Stimulated activated CD4-positive, alpha-beta T cell treated with anti-CD3 and anti-CD28 coated beads, Interleukin-12 subunit alpha, Interleukin-12 subunit beta, amount 100 ng/mL, for 24 hours (primary cell): ENCODE results near the gene RNF157.
"Not testable (repeated sequence)": the region's sequence is repeated elsewhere in the genome, so short reads cannot be mapped to it uniquely, and the experiment has no call there.

Experiments used
- DNase-seq, 2 experiments: peaks; one replicate each; pipeline ENCODE4 v3.0.0-alpha.2; 2020; ENCODE audit warnings: low read depth in 2 of 2

The RNF157 gene

GRCh38 chr17:76189741-76190140, 50.6 kb downstream of the RNF157 start:
- DNase-seq = no peak

- DNase-seq = no peak
These were observed 51.0 kb downstream of the RNF157 start for GRCh38 chr17:76189247-76189646.

GRCh38 chr17:76188213-76189016, 51.9 kb downstream of the RNF157 start:
- DNase-seq = no peak

- DNase-seq = not testable (repeated sequence)
These were observed 53.5 kb downstream of the RNF157 start for GRCh38 chr17:76186774-76187173.

- DNase-seq = no peak
These were observed 56.0 kb downstream of the RNF157 start for GRCh38 chr17:76184290-76184689.

- DNase-seq = peak; percentile 90 to 97
These were observed 58.1 kb downstream of the RNF157 start for GRCh38 chr17:76182016-76182764.

GRCh38 chr17:76179496-76180467, 60.5 kb downstream of the RNF157 start:
- DNase-seq = no peak

GRCh38 chr17:76178124-76178523, 62.2 kb downstream of the RNF157 start:
- no peak for DNase-seq

- no peak for DNase-seq
These were observed 63.4 kb downstream of the RNF157 start for GRCh38 chr17:76176701-76177574.

GRCh38 chr17:76174037-76174436, 66.3 kb downstream of the RNF157 start:
- DNase-seq = no peak

GRCh38 chr17:76173474-76173873, 66.8 kb downstream of the RNF157 start:
- no peak for DNase-seq

- DNase-seq = no peak
These were observed 68.6 kb downstream of the RNF157 start for GRCh38 chr17:76171706-76172105.

- DNase-seq = no peak
These were observed 70.2 kb downstream of the RNF157 start for GRCh38 chr17:76170114-76170513.

- no peak for DNase-seq
These were observed 73.4 kb downstream of the RNF157 start for GRCh38 chr17:76166906-76167305.

- no peak for DNase-seq
These were observed 74.1 kb downstream of the RNF157 start for GRCh38 chr17:76166168-76166567.

GRCh38 chr17:76164331-76164730, 76.0 kb downstream of the RNF157 start:
- no peak for DNase-seq

- DNase-seq = no peak
These were observed 76.4 kb downstream of the RNF157 start for GRCh38 chr17:76163919-76164318.

- DNase-seq = no peak
These were observed 78.5 kb downstream of the RNF157 start for GRCh38 chr17:76161619-76162266.

- no peak for DNase-seq
These were observed 79.3 kb downstream of the RNF157 start for GRCh38 chr17:76160896-76161528.

- no peak for DNase-seq
These were observed 81.1 kb downstream of the RNF157 start for GRCh38 chr17:76159157-76159556.
